Activated naive CD4-positive, alpha-beta T cell treated with anti-CD3 and anti-CD28 coated beads, Interleukin-2, amount 50 U/mL, for 16 hours (primary cell): Measurements from ENCODE around the gene ATM.
"Not testable (repeated sequence)": the region's sequence is repeated elsewhere in the genome, so short reads cannot be mapped to it uniquely, and the experiment has no call there.

Experiments used
- DNase-seq: peaks from one replicate; pipeline ENCODE4 v3.0.0-alpha.2; 2020

The ATM gene

GRCh38 chr11:108388576-108388975 lies 165.7 kb downstream of the ATM start:
- no peak for DNase-seq

GRCh38 chr11:108392353-108392752 lies 169.5 kb downstream of the ATM start:
- DNase-seq = no peak

DNA sequence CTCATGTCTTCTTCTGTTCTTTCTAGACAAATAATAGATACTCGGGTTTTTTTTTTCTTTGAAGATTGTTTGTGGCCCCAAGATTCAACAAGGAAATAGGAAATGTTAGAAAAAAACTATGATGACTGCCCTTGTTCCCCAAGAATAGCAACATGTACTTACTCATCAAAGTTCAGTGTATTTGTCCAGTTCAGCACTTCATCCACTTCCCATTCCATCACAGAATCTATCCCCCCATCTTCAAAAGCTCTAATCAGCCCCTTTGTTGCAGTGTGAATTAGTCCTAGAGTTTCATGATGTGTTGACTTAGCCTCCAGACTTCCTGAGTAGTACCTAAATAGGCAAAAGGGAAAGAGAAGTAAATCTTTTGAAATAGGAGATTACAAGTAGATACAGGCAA lies 170.2 kb downstream of the ATM start:
- DNase-seq = no peak

GRCh38 chr11:108394744-108395284 lies 171.9 kb downstream of the ATM start:
- no peak for DNase-seq

DNA sequence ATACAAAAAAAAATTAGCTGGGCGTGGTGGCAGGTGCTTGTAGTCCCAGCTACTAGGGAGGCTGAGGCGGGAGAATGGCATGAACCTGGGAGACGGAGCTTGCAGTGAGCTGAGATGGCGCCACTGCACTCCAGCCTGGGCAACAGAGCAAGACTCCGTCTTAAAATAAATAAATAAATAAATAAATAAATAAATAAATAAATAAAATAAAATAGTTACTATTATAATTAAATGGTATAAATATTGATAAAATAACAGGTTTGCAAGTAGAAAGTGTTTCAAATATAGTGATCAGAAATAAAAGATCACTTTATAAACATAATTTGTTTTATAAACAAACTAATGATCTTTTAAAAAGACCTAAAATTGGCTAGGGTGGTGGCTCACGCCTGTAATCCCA lies 173.8 kb downstream of the ATM start:
- DNase-seq = not testable (repeated sequence)

- DNase-seq = no peak
These were observed 175.6 kb downstream of the ATM start for GRCh38 chr11:108398439-108398838.

GRCh38 chr11:108402241-108402640 lies 179.4 kb downstream of the ATM start:
- no peak for DNase-seq

DNA sequence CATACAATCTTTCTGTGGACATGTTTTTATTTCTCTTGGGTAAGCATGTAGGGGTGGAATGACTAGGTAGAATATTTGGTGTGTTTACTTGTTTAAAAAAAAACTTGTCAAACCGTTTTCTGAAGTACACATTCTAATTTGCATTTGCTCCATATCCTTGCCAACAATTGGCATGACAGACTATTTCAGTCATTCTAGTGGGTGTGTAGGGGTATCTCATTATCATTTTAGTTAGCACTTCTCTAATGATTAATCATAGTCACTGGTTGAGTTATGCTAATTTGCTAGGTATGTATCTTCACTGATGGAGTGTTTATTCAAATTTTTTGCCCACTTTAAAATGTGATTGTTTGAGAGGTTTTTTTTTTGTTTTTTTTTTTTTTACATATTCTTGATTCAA lies 180.2 kb downstream of the ATM start:
- no peak for DNase-seq

DNA sequence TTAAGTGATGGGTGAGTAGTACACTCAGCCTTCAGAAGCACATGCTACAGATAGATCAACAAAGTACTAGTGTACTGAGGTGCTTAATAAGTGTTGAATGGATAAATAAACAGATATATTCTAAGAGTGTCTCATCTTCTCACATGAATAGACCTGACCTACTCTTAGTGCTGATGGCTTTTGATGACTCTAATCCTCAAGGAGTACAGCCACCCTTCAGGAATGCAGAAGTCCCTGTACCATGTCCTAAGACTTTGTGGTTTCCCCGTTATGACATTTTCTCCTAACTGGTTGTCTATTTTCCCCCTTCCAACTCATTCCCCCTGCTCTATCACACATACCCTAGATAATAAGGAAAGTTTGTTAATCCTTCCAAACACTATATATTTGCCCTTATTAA lies 182.8 kb downstream of the ATM start:
- no peak for DNase-seq

- DNase-seq = no peak
These were observed 192.1 kb downstream of the ATM start for GRCh38 chr11:108414958-108415357.

DNA sequence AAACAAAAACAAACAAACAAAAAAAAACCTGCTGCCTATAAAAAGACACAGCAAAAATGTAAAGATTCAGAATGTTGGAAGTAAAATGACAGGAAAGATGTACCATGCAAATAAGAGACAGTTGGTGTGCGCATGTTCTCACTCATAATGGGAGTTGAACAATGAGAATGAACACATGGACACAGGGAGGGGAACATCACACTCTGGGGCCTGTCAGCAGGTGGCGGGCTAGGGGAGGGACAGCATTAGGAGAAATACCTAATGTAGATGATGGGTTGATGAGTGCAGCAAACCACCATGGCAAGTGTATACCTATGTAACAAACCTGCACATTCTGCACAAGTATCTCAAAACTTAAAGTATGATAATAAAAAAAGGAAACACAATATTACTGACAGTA lies 194.7 kb downstream of the ATM start:
- DNase-seq = not testable (repeated sequence)
